Measurements from ENCODE around the gene ZNF30.

DNA sequence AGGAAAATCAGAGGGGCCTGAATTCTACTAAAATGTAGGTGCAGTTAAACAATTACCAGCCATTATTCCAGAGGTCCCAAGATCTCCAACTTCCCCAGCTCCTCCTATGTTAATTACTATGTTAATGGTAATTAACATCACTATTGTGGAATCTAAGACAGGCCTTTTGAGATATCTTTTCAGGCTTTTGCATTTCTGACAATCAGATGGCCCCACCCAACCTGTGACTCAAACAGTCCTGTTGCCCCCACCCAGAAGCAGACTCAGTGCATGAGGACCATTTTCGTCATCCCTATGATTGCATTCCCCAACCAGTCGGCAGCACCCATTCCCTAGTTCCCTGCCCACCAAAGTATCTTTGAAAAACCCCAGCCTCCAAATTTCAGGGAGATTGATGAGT, 8.5 kb upstream of the ZNF30 start:
- TF ChIP-seq, protein P1, sequence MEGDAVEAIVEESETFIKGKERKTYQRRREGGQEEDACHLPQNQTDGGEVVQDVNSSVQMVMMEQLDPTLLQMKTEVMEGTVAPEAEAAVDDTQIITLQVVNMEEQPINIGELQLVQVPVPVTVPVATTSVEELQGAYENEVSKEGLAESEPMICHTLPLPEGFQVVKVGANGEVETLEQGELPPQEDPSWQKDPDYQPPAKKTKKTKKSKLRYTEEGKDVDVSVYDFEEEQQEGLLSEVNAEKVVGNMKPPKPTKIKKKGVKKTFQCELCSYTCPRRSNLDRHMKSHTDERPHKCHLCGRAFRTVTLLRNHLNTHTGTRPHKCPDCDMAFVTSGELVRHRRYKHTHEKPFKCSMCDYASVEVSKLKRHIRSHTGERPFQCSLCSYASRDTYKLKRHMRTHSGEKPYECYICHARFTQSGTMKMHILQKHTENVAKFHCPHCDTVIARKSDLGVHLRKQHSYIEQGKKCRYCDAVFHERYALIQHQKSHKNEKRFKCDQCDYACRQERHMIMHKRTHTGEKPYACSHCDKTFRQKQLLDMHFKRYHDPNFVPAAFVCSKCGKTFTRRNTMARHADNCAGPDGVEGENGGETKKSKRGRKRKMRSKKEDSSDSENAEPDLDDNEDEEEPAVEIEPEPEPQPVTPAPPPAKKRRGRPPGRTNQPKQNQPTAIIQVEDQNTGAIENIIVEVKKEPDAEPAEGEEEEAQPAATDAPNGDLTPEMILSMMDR (conservative IDR thresholded peaks at IDR 0.05): no peak
- no peak for TF ChIP-seq ZFX (IDR thresholded peaks at IDR 0.05)

All from C4-2B (cell line).